ENCODE data around the gene COQ8A.

Gene COQ8A

GRCh38 chr1:226976276-226976977 lies 36.3 kb downstream of the COQ8A start:
- no peaks in the 10 kb centered on the region for H3K4me1 ChIP-seq (ENCODE audit: insufficient read depth, low read length)
- H3K27me3 ChIP-seq (ENCODE audit: insufficient read depth, low read length): no peaks in the 10 kb centered on the region
- H3K27ac ChIP-seq (ENCODE audit: low read length): no peak overlapping the region
- peaks cover 6% of the 10 kb centered on the region; the same call in 1 of the 2 replicates for H3K9me3 ChIP-seq (ENCODE audit: insufficient read depth, low read depth, low read length)
- no peak overlapping the region for H3K9ac ChIP-seq (ENCODE audit: low read depth, low read length)
- peaks cover 5% of the 10 kb centered on the region; the same call in 1 of the 2 replicates for H3K36me3 ChIP-seq (ENCODE audit: insufficient read depth, low read depth, low read length)
- H3K4me3 ChIP-seq (ENCODE audit: low read length): no peak overlapping the region

GRCh38 chr1:226976978-226977642 lies 37.0 kb downstream of the COQ8A start:
- Histone ChIP-seq H3K4me1 (ENCODE audit: insufficient read depth, low read length) (no peaks in the 10 kb centered on the region), H3K27me3 (ENCODE audit: insufficient read depth, low read length) (no peaks in the 10 kb centered on the region), H3K9me3 (ENCODE audit: insufficient read depth, low read depth, low read length) (no peaks in the 10 kb centered on the region), H3K4me3 (ENCODE audit: low read length) (no peak overlapping the region), H3K27ac (ENCODE audit: low read length) (no peak overlapping the region), H3K9ac (ENCODE audit: low read depth, low read length) (no peak overlapping the region), H3K36me3 (ENCODE audit: insufficient read depth, low read depth, low read length) (0 out of 2 replicates have a peak, but pooled peaks cover under 1% of the 10 kb centered on the region)

GRCh38 chr1:226977643-226978431 lies 37.7 kb downstream of the COQ8A start:
- no peak overlapping the region for H3K9ac ChIP-seq (ENCODE audit: low read depth, low read length)
- no peaks in the 10 kb centered on the region for H3K27me3 ChIP-seq (ENCODE audit: insufficient read depth, low read length)
- H3K36me3 ChIP-seq (ENCODE audit: insufficient read depth, low read depth, low read length): no peaks in the 10 kb centered on the region
- H3K27ac ChIP-seq (ENCODE audit: low read length): no peak overlapping the region
- H3K9me3 ChIP-seq (ENCODE audit: insufficient read depth, low read depth, low read length): no peaks in the 10 kb centered on the region
- H3K4me3 ChIP-seq (ENCODE audit: low read length): no peak overlapping the region
- H3K4me1 ChIP-seq (ENCODE audit: insufficient read depth, low read length): no peaks in the 10 kb centered on the region

DNA sequence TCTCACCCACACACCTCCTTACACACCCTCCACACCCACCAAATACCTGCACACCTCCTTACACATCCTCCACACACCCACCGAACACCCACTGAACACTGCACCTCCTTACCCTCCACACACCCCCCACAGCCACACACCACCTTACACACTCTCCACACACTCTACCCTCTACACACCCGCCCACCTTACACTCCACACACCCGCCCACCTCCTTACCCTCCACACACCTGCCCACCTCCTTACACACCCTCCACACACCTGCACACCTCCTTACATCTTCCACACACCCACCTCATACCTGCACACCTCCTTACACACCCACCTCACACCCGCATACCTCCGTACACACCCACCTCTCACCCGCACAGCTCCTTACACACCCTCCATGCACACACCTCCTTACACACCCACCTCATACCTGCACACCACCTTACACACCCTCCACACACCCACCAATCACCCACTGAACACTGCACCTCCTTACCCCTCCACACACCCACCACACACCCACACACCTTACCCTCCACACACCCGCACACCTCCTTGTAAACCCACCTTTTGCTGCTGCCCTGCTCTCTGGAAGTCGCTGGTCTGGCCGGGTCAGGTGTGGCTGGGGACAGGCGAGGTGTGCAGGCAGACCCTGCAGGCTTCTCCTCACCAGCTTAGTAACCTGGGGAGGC lies 38.5 kb downstream of the COQ8A start:
- Histone ChIP-seq H3K27ac (ENCODE audit: low read length) (no peak overlapping the region), H3K4me3 (ENCODE audit: low read length) (no peak overlapping the region), H3K36me3 (ENCODE audit: insufficient read depth, low read depth, low read length) (no peaks in the 10 kb centered on the region), H3K9ac (ENCODE audit: low read depth, low read length) (no peak overlapping the region), H3K27me3 (ENCODE audit: insufficient read depth, low read length) (no peaks in the 10 kb centered on the region), H3K4me1 (ENCODE audit: insufficient read depth, low read length) (no peaks in the 10 kb centered on the region), H3K9me3 (ENCODE audit: insufficient read depth, low read depth, low read length) (no peaks in the 10 kb centered on the region)

GRCh38 chr1:226979115-226979516 lies 39.0 kb downstream of the COQ8A start:
- H3K27me3 ChIP-seq (ENCODE audit: insufficient read depth, low read length): no peaks in the 10 kb centered on the region

DNA sequence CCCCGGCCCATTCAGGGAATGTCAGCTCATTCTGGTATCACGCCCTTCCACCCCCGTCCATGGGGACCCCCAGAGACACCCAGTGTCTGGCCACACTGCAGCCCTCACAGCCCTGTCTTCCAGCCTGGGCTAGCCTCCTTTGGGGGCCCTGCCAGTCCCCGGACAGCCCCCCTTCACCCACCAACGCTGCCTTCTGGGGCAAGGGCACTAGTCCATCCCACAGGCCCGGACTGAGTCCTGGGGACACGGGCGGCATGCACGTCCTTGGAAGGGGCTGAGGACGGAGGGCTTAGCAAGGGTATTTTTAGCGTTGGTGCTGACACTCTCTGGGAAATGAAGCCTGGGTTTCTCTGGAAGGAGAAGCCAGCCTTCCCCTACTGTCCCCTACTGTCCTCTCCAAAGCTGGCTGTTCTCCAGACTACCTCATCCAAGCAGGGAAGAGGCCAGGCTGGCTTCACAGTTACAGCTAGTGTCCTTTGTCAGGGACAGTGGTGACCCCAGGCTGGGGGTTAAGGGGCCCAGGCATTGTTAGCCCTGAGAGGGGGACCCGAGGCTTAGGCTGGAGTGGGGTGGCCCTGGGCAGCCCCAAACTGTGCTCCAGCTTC lies 39.5 kb downstream of the COQ8A start:
- Histone ChIP-seq H3K9ac (ENCODE audit: low read depth, low read length) (no peak overlapping the region), H3K36me3 (ENCODE audit: insufficient read depth, low read depth, low read length) (no peaks in the 10 kb centered on the region), H3K27me3 (ENCODE audit: insufficient read depth, low read length) (no peaks in the 10 kb centered on the region)

More at GRCh38 chr1:226979115-226979516, 39.0 kb downstream of the COQ8A start:
- H3K4me1 ChIP-seq (ENCODE audit: insufficient read depth, low read length): no peaks in the 10 kb centered on the region
- no peak overlapping the region for H3K27ac ChIP-seq (ENCODE audit: low read length)
- no peak overlapping the region for H3K9ac ChIP-seq (ENCODE audit: low read depth, low read length)
- no peak overlapping the region for H3K4me3 ChIP-seq (ENCODE audit: low read length)
- H3K9me3 ChIP-seq (ENCODE audit: insufficient read depth, low read depth, low read length): no peaks in the 10 kb centered on the region
- H3K36me3 ChIP-seq (ENCODE audit: insufficient read depth, low read depth, low read length): no peaks in the 10 kb centered on the region

DNA sequence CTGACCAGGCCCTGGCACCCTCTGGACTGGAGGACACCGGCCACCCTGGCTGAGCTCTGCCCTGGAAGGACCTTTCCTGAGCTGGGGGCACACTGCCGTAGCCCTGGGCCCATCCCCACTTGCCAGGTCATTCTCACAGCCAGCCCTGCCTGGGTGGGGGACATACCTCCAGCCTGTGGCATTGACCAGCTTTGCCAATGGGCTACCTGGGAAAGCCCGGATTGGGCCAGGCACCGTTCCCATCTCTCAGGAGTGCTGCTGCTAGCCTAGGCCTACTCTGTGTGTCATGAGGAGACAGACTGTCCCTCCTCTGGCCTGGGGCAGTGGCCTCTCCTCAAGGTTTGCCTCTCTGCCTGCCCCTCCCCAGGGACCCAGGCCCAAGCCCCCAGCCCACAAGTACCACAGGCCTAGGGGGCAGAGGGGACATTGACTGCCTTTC lies 40.0 kb downstream of the COQ8A start:
- Histone ChIP-seq H3K9ac (ENCODE audit: low read depth, low read length) (no peak overlapping the region), H3K9me3 (ENCODE audit: insufficient read depth, low read depth, low read length) (no peaks in the 10 kb centered on the region), H3K4me3 (ENCODE audit: low read length) (no peak overlapping the region), H3K27me3 (ENCODE audit: insufficient read depth, low read length) (no peaks in the 10 kb centered on the region), H3K27ac (ENCODE audit: low read length) (no peak overlapping the region), H3K36me3 (ENCODE audit: insufficient read depth, low read depth, low read length) (no peaks in the 10 kb centered on the region), H3K4me1 (ENCODE audit: insufficient read depth, low read length) (no peaks in the 10 kb centered on the region)

More for the DNA sequence above, 39.5 kb downstream of the COQ8A start:
- no peak overlapping the region for H3K27ac ChIP-seq (ENCODE audit: low read length)
- H3K4me1 ChIP-seq (ENCODE audit: insufficient read depth, low read length): no peaks in the 10 kb centered on the region
- H3K4me3 ChIP-seq (ENCODE audit: low read length): no peak overlapping the region
- H3K9me3 ChIP-seq (ENCODE audit: insufficient read depth, low read depth, low read length): no peaks in the 10 kb centered on the region

DNA sequence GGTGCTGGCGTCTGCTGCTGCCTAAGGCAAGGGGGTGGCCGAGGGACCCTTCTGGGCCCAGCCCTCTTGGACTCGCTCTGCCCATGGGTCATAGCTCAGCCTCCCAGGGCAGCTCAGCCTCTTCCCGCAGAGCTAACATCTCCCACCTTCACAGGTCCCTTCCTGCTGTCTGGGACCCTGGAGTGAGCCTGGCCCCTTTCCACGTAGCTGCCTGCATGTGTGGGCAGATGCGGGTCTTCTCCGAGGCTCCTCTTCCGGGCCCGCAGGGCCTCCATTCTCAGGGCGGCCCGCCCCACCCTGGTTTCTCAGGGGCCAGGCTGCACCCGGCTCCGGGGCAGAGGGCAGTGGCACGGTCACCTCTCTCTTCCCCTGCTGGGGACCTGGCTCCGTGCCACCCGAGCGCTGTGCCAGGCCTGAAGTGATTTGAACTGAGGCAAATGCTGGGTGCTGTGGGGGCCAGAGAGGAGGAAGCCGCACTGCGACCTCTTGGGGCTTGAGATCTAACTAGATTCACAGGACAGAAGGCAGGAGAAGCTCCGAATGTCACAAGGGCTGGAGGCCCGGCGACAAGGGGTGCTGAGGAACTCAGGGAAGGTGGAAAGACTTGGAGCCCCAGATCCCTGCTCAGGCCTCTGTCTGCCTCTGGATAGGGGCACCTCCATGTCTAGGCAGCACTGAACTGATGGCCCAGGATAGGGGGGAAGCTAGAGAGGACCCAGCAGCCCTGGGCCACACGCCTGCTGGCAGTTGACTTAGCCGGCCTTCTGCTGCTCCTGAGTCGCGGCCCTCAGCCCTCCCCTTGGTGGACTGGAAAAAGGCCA lies 40.7 kb downstream of the COQ8A start:
- Histone ChIP-seq H3K27ac (ENCODE audit: low read length) (no peak overlapping the region), H3K4me3 (ENCODE audit: low read length) (no peak overlapping the region), H3K36me3 (ENCODE audit: insufficient read depth, low read depth, low read length) (no peaks in the 10 kb centered on the region), H3K9ac (ENCODE audit: low read depth, low read length) (no peak overlapping the region), H3K9me3 (ENCODE audit: insufficient read depth, low read depth, low read length) (no peaks in the 10 kb centered on the region), H3K4me1 (ENCODE audit: insufficient read depth, low read length) (no peaks in the 10 kb centered on the region), H3K27me3 (ENCODE audit: insufficient read depth, low read length) (no peaks in the 10 kb centered on the region)

DNA sequence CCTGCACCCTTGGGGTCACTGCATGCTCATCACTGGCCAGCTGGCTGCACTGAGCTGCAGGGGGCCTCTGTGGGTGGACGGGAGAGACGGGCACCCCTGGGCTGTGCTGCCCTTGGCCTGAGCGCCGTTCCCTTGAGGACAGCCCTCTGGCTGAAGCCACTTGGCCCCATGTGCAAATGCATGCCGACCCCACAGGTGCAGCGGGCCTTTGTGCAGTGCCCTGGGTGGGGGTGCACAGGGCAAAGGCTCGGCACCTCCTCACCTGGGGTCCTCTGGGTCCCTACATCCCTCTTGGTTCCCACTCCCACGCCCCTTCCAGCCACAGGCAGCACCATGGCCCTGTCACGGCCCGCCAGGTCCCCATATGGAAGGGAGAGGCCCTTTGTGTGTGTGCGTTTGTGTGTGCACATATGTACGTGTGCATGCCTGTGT lies 41.3 kb downstream of the COQ8A start:
- Histone ChIP-seq H3K9ac (ENCODE audit: low read depth, low read length) (no peak overlapping the region; the same call in 1 of the 2 replicates), H3K4me1 (ENCODE audit: insufficient read depth, low read length) (no peaks in the 10 kb centered on the region)

DNA sequence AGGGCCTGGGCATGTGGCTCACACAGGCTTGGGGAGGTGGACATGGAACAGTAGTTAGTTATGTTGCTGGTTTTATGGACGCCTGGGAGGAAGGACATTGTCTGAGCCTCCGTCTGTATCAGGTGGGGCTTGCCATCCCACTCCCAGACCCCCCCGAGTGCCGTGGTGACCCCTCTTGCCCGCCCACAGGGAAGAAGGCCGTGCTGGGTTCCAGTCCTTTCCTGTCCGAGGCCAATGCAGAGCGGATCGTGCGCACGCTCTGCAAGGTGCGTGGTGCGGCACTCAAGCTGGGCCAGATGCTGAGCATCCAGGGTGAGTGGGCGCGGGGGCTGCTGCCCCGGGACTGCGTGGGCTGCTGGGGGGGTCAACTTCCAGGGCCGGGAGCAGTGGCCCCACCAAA lies 41.7 kb downstream of the COQ8A start:
- Histone ChIP-seq H3K9ac (ENCODE audit: low read depth, low read length) (no peak overlapping the region; the same call in 1 of the 2 replicates), H3K27ac (ENCODE audit: low read length) (no peak overlapping the region), H3K4me1 (ENCODE audit: insufficient read depth, low read length) (no peaks in the 10 kb centered on the region), H3K4me3 (ENCODE audit: low read length) (no peak overlapping the region), H3K36me3 (ENCODE audit: insufficient read depth, low read depth, low read length) (peaks cover 8% of the 10 kb centered on the region), H3K27me3 (ENCODE audit: insufficient read depth, low read length) (no peaks in the 10 kb centered on the region), H3K9me3 (ENCODE audit: insufficient read depth, low read depth, low read length) (no peaks in the 10 kb centered on the region)

More for the DNA sequence above, 41.3 kb downstream of the COQ8A start:
- Histone ChIP-seq H3K27me3 (ENCODE audit: insufficient read depth, low read length) (no peaks in the 10 kb centered on the region), H3K4me3 (ENCODE audit: low read length) (no peak overlapping the region), H3K36me3 (ENCODE audit: insufficient read depth, low read depth, low read length) (peaks cover 4% of the 10 kb centered on the region), H3K9me3 (ENCODE audit: insufficient read depth, low read depth, low read length) (no peaks in the 10 kb centered on the region), H3K27ac (ENCODE audit: low read length) (no peak overlapping the region)

Measured in iPS-20b (cell line).